Activated B cell treated with CpG ODN at 0.5 μM for 24 hours (primary cell): ENCODE data around the gene IRAK2. TPM values are rescaled to one million over a fixed set of nuclear protein-coding genes. Genes with fewer than 3 reads are reported as not detected.

Experiments used
- ATAC-seq: fragments of 200-7000 bp; cut with Tn5 transposase; one replicate; pipeline ENCODE4 v1.10.0; 2021; ENCODE audit warnings: low read depth, mild to moderate bottlenecking, moderate library complexity
- CTCF ChIA-PET: fragments of 350-600 bp; sonication (Branson Sonifier 250); formaldehyde crosslinking; loops from one replicate; lab custom pipeline; 2021; ENCODE audit warnings: antibody characterized with exemption; lab: Charles Lee
- POLR2A ChIA-PET: fragments of 350-600 bp; sonication (Branson Sonifier 250); formaldehyde crosslinking; loops from one replicate; lab custom pipeline; 2021; ENCODE audit warnings: antibody characterized with exemption; lab: Charles Lee
- DNase-seq: peaks from one replicate; pipeline ENCODE4 v3.0.0; 2022
- H3K27ac Mint-ChIP-seq: one replicate; pipeline ENCODE4 v1.8.0; 2020; ENCODE audit warnings: mixed read lengths
- H3K27me3 Mint-ChIP-seq: one replicate; pipeline ENCODE4 v1.8.0; 2021; ENCODE audit warnings: mixed read lengths
- H3K36me3 Mint-ChIP-seq: one replicate; pipeline ENCODE4 v1.8.0; 2021; ENCODE audit warnings: low read depth, mixed read lengths
- H3K4me1 Mint-ChIP-seq: one replicate; pipeline ENCODE4 v1.8.0; 2021; ENCODE audit warnings: mixed read lengths
- H3K4me3 Mint-ChIP-seq: one replicate; pipeline ENCODE4 v1.8.0; 2020; ENCODE audit warnings: mild to moderate bottlenecking, mixed read lengths
- H3K9me3 Mint-ChIP-seq: one replicate; pipeline ENCODE4 v1.8.0; 2020; ENCODE audit warnings: mixed read lengths
- intact Hi-C: fragments of 100-400 bp; cut with micrococcal nuclease; formaldehyde crosslinking; loops from one replicate; pipeline ENCODE4 v1.15.1; 2024
- total RNA-seq: library from RNA; stranded (reverse); gene quantifications from 2 replicates; pipeline ENCODE4 v1.2.3, GENCODE V29; 2022
- TF ChIP-seq, protein P1 (sequence below): fragments of 200-600 bp; IDR thresholded peaks from one replicate; pipeline ENCODE4 v1.8.0; 2022; ENCODE audit warnings: antibody characterized with exemption, mild to moderate bottlenecking

The IRAK2 gene
- total RNA-seq, 1 donor from 2014 or later = 8.6 TPM

DNA sequence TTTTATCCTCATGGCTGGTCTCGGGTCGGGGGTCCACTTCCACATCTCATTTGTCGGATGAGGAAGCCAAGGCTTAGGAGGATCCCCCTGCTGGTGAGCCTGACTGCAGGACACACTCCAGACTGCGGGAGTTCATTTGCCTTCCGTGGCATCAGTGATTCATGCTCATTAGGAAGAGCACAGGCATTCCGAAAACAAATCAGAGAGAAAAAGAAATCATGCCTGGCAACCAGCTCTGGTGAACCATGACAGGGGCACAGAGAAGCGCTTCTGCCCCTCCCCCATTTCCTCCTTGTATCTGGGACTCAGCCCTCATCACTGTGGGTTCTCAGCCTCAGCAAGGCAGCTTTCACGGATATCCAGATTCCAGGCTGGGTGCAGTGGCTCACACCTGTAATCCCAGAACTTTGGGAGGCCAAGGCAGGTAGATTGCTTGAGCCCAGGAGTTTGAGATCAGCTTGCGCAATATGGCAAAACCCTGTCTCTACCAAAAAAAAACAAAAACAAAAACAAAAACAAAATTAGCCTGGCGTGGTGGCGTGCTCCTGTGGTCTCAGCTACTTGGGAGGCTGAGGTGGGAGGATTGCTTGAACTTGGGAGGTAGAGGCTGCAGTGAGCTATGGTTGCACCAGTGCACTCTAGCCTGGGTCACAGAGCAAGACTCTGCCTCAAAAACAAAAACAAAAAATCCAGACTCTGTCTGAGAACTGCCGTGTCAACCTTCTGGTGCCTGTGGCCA is 28.4 kb downstream of the IRAK2 start:
- H3K4me1 Mint-ChIP-seq = peaks cover 88% of the 10 kb centered on the region
- peaks cover 5% of the 10 kb centered on the region for H3K36me3 Mint-ChIP-seq
- H3K9me3 Mint-ChIP-seq = no peaks in the 10 kb centered on the region
- H3K27ac Mint-ChIP-seq = peak overlapping the region; percentile 99
- ATAC-seq (peak; percentile 58), DNase-seq (peak; percentile 53)
- intact Hi-C loops = loop anchor here (1.0 kb wide), 7 partner anchors 12 to 78 kb away; partner anchors contain the start of genes BRK1, TATDN2 and VHL
- peak overlapping the region; percentile 79 for H3K4me3 Mint-ChIP-seq
- TF ChIP-seq, protein P1, sequence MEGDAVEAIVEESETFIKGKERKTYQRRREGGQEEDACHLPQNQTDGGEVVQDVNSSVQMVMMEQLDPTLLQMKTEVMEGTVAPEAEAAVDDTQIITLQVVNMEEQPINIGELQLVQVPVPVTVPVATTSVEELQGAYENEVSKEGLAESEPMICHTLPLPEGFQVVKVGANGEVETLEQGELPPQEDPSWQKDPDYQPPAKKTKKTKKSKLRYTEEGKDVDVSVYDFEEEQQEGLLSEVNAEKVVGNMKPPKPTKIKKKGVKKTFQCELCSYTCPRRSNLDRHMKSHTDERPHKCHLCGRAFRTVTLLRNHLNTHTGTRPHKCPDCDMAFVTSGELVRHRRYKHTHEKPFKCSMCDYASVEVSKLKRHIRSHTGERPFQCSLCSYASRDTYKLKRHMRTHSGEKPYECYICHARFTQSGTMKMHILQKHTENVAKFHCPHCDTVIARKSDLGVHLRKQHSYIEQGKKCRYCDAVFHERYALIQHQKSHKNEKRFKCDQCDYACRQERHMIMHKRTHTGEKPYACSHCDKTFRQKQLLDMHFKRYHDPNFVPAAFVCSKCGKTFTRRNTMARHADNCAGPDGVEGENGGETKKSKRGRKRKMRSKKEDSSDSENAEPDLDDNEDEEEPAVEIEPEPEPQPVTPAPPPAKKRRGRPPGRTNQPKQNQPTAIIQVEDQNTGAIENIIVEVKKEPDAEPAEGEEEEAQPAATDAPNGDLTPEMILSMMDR = no peak
- ChIA-PET CTCF (interaction anchor here (0.7 to 4.6 kb wide), 11 partner anchors 12 to 52 kb away, joined by 3 to 43 read pairs (median 4); partner anchors contain the start of genes IRAK2 and VHL), POLR2A (interaction anchor here (0.6 to 6.6 kb wide), 17 partner anchors 9 to 830 kb away, joined by 3 to 148 read pairs (median 9); partner anchors contain the start of genes IRAK2, TATDN2, THUMPD3 and VHL)
- H3K27me3 Mint-ChIP-seq = no peaks in the 10 kb centered on the region

DNA sequence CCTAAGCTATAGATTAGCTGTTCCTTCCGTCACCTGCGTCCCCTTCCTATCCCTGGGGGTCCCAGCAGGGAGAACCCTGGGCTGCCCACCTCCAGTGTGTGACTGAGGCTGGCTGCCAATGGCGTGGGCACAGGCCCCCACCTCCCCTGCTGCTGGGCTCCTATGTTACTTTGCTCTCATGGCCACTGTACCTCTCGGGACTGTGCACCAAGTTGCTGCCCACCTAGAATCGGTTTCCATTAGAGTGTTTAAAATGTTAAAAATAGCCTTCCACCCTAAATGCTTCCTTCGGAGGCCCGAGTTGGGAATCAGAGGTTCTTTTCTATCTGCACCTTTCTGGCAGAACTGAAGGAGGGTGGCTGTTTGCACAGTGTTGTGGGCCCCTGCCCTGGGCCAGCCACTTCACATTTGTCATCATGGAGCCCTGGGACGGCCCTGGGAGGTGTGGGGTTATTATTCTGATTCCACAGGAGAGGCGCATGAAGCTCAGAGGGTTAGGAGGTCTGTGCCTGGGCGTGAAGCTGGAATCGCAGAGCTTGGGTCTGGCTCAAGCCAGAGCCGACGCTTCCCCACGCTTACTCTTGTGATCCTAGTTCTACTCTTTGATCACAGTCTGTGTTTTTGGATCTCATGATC is 29.1 kb downstream of the IRAK2 start:
- TF ChIP-seq, protein P1 = no peak
- DNase-seq = no peak
- intact Hi-C loops = loop anchor here (1.0 kb wide), 4 partner anchors 13 to 168 kb away; partner anchors contain the start of genes FANCD2 and TATDN2
- H3K36me3 Mint-ChIP-seq = peaks cover 5% of the 10 kb centered on the region
- POLR2A ChIA-PET = interaction anchor here (0.8 to 6.6 kb wide), 23 partner anchors 7 to 830 kb away, joined by 3 to 148 read pairs (median 6); partner anchors contain the start of genes ARPC4, CRELD1, IRAK2 and TADA3
- H3K27me3 Mint-ChIP-seq = no peaks in the 10 kb centered on the region
- no peaks in the 10 kb centered on the region for H3K9me3 Mint-ChIP-seq
- H3K27ac Mint-ChIP-seq = peak overlapping the region; percentile 99
- H3K4me1 Mint-ChIP-seq = peaks cover 94% of the 10 kb centered on the region
- CTCF ChIA-PET = interaction anchor here (0.5 to 4.6 kb wide), 4 partner anchors 25 to 177 kb away, joined by 3 to 43 read pairs (median 6); no protein-coding TSS in a partner anchor
- H3K4me3 Mint-ChIP-seq = peak overlapping the region; percentile 79
- ATAC-seq = no peak

DNA sequence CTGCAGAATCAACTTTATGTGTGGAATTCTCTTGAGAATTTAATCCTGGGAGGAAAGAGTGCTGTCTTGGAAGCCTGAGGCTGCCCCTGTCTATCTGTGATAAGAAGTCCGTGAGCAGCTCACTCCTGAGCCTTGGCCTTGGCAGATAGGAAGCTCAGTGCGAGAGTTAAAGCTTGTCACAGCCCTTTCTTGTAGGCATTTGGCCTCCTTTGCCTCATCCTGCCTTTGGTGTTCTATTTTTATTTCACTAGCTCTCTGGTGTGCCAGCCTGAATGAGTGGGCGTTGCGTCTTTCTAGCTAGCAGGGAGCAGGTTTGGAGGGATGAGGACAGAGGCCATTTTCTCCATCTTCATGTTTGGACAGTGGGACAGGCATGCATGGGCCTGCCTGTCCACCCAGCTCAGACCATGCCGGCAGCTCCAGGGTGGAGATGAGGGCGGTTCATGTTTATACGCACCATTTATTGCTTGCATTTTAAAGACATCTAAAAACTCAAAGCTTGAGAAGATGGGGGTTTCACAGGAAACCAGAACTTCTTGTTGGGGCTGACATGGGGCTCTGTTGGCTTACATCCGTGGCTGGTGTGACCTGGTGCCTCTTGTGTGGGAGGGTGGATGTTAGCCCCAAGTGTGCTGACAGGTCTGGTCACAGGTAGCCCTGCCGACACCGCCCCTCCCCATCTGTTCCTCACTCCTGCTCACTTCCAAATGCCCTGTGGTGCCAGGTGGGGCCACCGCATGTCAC is 29.8 kb downstream of the IRAK2 start:
- Mint-ChIP-seq H3K9me3 (no peaks in the 10 kb centered on the region), H3K4me3 (peak overlapping the region; percentile 75), H3K27me3 (no peaks in the 10 kb centered on the region), H3K27ac (peak overlapping the region; percentile 99), H3K36me3 (peaks cover 2% of the 10 kb centered on the region), H3K4me1 (peaks cover 94% of the 10 kb centered on the region)
- TF ChIP-seq, protein P1 = no peak
- intact Hi-C loops = loop anchor here (1.0 kb wide), 1 partner anchor 168 kb away; the partner anchor contains the start of gene FANCD2
- peak; percentile 31 for DNase-seq
- peak; percentile 18 for ATAC-seq
- POLR2A ChIA-PET = interaction anchor here (0.6 to 6.6 kb wide), 21 partner anchors 8 to 831 kb away, joined by 3 to 148 read pairs (median 5); partner anchors contain the start of genes ARPC4, CRELD1, IRAK2 and TADA3
- CTCF ChIA-PET = interaction anchor here (0.5 to 4.6 kb wide), 4 partner anchors 10 to 178 kb away, joined by 3 to 43 read pairs (median 6); no protein-coding TSS in a partner anchor

DNA sequence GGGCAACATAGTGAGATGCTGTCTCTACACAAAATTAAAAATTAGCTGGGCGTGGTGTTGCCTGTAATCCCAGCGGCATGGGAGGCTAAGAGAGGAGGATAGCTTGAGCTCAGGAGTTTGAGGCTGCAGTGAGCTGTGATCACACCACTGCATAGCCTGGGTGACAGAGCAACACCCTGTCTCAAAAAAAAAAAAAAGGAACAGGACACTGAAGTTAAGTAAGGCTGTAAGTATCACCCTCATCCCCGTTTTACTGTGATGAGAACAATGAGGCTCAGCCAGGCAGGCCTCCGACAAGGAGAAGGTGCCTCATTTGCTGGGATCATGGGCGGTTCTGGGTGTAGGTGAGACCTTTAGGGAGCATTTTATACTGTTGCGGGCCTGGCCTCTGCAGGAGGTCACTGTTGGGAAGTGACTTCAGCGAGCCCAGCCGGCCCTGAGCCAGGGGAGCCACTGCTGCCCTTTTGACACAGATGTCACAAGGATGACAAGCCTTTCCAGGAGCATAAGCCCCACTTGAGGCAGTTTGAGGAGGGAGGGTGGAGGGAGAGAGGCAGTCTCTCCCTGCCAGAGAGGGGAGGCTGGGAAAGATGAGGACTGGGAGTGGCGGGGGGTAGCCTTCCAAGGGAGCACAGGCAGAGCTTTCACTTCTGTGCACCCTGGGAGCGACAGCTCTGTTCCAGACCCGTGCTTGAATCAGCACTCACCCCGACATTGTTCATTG is 30.8 kb downstream of the IRAK2 start:
- Mint-ChIP-seq H3K27ac (peak overlapping the region; percentile 99), H3K4me1 (peaks cover 97% of the 10 kb centered on the region), H3K27me3 (no peaks in the 10 kb centered on the region), H3K4me3 (peak overlapping the region; percentile 75), H3K9me3 (no peaks in the 10 kb centered on the region), H3K36me3 (peaks cover 2% of the 10 kb centered on the region)
- POLR2A ChIA-PET = interaction anchor here (0.5 to 6.6 kb wide), 10 partner anchors 9 to 262 kb away, joined by 5 to 148 read pairs (median 12); partner anchors contain the start of genes BRK1, CRELD1, TATDN2 and VHL
- intact Hi-C loops = no loop called here
- TF ChIP-seq, protein P1 = no peak
- DNase-seq (no peak), ATAC-seq (no peak)
- CTCF ChIA-PET = interaction anchor here (4.6 kb wide), 1 partner anchor 27 kb away, joined by 43 read pairs; no protein-coding TSS in a partner anchor
